ENCODE data around the gene LYPD6. TPM values are rescaled to one million over a fixed set of nuclear protein-coding genes. Genes with fewer than 3 reads are reported as not detected.
"Not testable (repeated sequence)": the region's sequence is repeated elsewhere in the genome, so short reads cannot be mapped to it uniquely, and the experiment has no call there.

Gene LYPD6
- polyA plus RNA-seq, 3 donors from 2014 or later, result 0.10 TPM; not detected in 2

DNA sequence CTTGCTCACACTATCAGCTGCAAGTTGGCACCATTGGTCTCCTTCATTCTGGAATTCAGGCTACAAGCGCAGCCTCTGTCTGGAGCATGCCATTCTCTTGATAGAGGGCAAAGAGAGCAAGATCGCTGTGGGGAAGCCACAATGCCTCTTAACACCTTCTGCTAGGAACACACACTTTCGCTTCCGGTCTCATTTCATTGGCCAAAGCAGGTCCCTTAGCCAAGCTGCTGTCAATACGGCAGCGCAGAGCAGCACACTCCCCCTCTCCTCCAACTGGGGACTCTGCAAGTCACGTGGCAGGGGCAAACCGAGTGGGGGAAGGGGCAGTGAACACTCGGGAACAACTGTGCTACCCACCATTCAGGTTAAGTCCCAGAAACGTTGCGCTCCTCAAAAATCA lies 159.1 kb downstream of the LYPD6 start:
- no peak overlapping the region for H3K27ac Mint-ChIP-seq
- H3K9me3 Mint-ChIP-seq, result peaks cover 0 to 11% (median 0%) of the 10 kb centered on the region in 6 donors
- DNase-seq, result no peak
- H3K27me3 Mint-ChIP-seq (ENCODE audit: low read depth in 3 of 3), result peaks cover 0 to 2% (median 1%) of the 10 kb centered on the region in 3 donors
- no peaks in the 10 kb centered on the region for H3K36me3 Mint-ChIP-seq
- H3K4me3 Mint-ChIP-seq, result no peak overlapping the region
- H3K4me1 Mint-ChIP-seq, result no peaks in the 10 kb centered on the region

DNA sequence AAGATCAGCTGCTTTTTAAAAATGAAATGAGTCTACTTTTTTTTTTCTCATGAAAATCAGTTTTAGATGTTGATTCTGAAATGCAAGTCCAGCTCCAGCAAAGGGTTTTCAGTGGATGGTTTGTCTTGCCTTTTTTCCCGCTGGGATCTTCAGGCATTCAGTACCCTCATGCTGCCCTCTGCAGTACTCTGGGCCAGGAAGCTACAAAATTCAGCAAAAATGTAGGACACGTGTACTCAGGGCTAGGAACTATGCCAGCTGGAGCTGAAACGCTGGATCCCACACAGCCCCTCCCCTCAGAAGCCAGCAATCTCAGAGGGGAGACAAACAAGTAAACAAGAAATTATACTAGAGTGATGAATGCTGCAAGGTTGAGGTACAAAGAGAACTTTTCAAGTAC lies 159.9 kb downstream of the LYPD6 start:
- Mint-ChIP-seq H3K4me1 (no peaks in the 10 kb centered on the region), H3K27ac (no peak overlapping the region), H3K4me3 (no peak overlapping the region), H3K27me3 (ENCODE audit: low read depth in 3 of 3) (peaks cover 0 to 2% (median 1%) of the 10 kb centered on the region in 3 donors), H3K9me3 (peaks cover 0 to 11% (median 0%) of the 10 kb centered on the region in 6 donors), H3K36me3 (no peaks in the 10 kb centered on the region)
- no peak for DNase-seq

DNA sequence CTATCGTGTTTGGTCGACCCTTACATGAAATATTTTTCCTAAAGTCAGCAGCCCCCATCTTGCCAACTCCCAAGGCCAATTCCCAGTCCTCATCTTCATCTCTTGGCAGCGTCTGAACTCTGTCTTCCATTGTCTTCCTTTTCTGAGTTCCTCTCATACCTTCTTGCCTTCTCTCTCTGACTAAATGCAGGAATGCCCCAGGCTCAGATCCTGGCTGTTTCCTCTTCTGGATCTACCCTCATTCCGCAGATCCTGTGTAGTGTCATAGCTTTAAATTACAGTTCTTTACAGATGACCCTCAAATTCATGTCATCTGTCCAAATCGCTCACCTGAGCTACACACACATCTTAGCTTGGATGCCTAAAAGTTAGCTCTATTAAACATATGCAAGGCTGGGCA lies 162.5 kb downstream of the LYPD6 start:
- H3K9me3 Mint-ChIP-seq, result peaks cover 0 to 6% (median under 1%) of the 10 kb centered on the region in 6 donors

DNA sequence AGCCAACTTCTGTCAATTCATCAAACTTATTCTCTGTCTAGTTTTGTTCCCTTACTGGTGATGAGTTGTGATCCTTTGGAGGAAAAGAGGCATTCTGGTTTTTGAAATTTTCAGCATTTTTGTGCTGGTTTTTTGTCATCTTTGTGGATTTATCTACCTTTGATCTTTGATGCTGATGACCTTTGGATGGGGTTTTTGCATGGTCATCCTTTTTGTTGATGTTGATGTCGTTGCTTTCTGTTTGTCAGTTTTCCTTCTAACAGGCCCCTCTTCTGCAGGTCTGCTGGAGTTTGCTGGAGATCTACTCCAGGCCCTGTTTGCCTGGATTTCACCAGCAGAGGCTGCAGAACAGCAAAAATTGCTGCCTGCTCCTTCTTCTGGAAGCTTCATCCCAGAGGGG lies 168.8 kb downstream of the LYPD6 start:
- H3K27me3 Mint-ChIP-seq (ENCODE audit: low read depth in 3 of 3); H3K27ac Mint-ChIP-seq; H3K36me3 Mint-ChIP-seq; H3K4me3 Mint-ChIP-seq; H3K9me3 Mint-ChIP-seq; DNase-seq; H3K4me1 Mint-ChIP-seq: not testable (repeated sequence)

More for the DNA sequence above, 162.5 kb downstream of the LYPD6 start:
- Mint-ChIP-seq H3K27me3 (ENCODE audit: low read depth in 3 of 3) (peaks cover 0 to 7% (median 1%) of the 10 kb centered on the region in 3 donors), H3K4me3 (no peak overlapping the region), H3K4me1 (no peaks in the 10 kb centered on the region), H3K36me3 (no peaks in the 10 kb centered on the region), H3K27ac (no peak overlapping the region)
- DNase-seq, result no peak

DNA sequence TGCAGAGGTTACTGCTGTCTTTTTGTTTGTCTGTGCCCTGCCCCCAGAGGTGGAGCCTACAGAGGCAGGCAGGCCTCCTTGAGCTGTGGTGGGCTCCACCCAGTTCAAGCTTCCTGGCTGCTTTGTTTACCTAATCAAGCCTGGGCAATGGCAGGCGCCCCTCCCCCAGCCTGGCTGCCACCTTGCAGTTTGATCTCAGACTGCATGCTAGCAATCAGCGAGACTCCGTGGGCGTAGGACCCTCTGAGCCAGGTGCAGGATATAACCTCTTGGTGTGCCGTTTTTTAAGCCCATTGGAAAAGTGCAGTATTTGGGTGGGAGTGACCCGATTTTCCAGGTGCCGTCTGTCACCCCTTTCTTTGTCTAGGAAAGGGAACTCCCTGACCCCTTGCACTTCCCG lies 176.4 kb downstream of the LYPD6 start:
- not testable (repeated sequence) for DNase-seq; H3K9me3 Mint-ChIP-seq; H3K27ac Mint-ChIP-seq; H3K4me1 Mint-ChIP-seq; H3K27me3 Mint-ChIP-seq (ENCODE audit: low read depth in 3 of 3); H3K4me3 Mint-ChIP-seq; H3K36me3 Mint-ChIP-seq

DNA sequence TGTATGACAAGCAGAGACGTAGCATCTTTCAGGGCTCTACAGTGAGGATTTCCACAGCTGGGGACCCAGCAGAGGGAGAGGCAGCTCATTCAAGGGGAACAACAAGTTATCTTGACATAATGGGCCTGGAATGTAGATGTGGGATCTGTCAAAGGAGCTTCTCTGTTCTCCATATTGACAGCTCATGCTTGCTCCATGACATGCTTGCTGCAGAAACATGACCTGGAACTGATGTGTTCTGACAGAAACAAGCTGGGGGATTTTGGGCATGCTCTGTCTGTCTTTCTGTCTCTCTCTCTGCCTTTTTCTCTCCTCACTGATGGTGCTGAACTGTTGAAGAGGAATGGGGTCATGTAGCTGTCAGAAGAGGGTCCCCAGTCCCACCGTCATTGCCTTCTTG lies 177.6 kb downstream of the LYPD6 start:
- Mint-ChIP-seq H3K9me3 (peaks cover 0 to 5% (median 0%) of the 10 kb centered on the region in 6 donors), H3K27me3 (ENCODE audit: low read depth in 3 of 3) (peaks cover 1 to 7% (median 3%) of the 10 kb centered on the region in 3 donors), H3K27ac (no peak overlapping the region), H3K4me3 (no peak overlapping the region), H3K4me1 (no peaks in the 10 kb centered on the region), H3K36me3 (no peaks in the 10 kb centered on the region)
- DNase-seq, result no peak

DNA sequence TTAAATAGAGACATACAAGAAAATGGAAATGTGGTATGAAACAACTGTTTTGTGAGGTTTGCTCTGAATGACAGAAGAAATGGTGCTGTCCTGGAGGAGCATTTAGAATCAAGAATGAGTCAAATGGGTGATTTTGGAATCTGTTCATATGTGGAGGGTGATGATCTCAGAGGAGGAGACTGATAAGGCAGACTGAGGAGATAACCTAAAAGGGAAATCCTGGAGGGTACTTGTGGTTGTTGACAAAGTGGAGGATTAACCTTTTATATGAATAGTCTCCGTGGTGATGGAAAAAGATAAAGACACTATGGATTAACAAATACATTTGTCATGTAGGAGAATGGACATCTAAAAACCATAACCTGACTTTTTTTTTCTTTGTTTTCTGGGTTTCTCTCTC lies 183.1 kb downstream of the LYPD6 start:
- H3K4me1 Mint-ChIP-seq, result no peaks in the 10 kb centered on the region
- no peak overlapping the region for H3K4me3 Mint-ChIP-seq
- DNase-seq, result no peak
- H3K9me3 Mint-ChIP-seq, result no peaks in the 10 kb centered on the region
- H3K27me3 Mint-ChIP-seq (ENCODE audit: low read depth in 3 of 3), result peaks cover 0 to 5% (median 2%) of the 10 kb centered on the region in 3 donors
- H3K36me3 Mint-ChIP-seq, result no peaks in the 10 kb centered on the region
- H3K27ac Mint-ChIP-seq, result no peak overlapping the region
